ENCODE results near the gene CTSD. TPM values are rescaled to one million over a fixed set of nuclear protein-coding genes. Genes with fewer than 3 reads are reported as not detected.

The CTSD gene
- total and polyA plus RNA-seq, 2 of the 8 experiments (the other 6 are each of a cell fraction or from before 2014, with no cell fraction given) = 169 to 173 TPM

DNA sequence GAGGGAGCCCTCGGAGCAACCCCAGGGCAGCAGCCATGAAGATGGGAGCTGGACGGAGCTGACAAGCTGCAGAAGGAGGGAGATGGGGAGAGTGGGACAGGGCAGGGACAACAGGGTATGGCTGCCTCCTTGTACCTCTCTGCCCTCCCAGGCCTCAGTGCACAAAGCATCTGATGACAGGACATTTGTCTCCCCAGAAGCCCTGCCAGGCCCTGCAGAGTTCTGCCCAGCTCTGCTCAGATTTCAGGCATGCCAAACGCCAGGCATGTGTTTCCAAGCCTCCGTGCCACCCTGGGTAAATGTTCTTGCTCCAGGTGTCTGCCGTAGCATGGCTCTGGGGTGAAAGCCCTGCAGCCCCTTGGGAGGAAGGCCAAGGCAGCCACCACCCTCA lies 12.2 kb downstream of the CTSD start:
- Histone ChIP-seq H2AFZ (ENCODE audit: low read length) (no peak overlapping the region), H3K79me2 (ENCODE audit: control insufficient read depth in 1 of 2, insufficient read depth in 2 of 2, low read length in 2 of 2) (no peaks in the 10 kb centered on the region), H3K18ac (ENCODE audit: extremely low read depth, low read length) (no peak overlapping the region), H3K56ac (replicated peaks; ENCODE audit: insufficient read length, low read depth, low read length) (no peak overlapping the region), H2BK15ac (ENCODE audit: low read length) (no peak overlapping the region), H3K23ac (ENCODE audit: insufficient read length) (no peak overlapping the region), H2AK5ac (ENCODE audit: low read depth, low read length) (no peak overlapping the region), H2BK5ac (ENCODE audit: low read depth, low read length) (no peak overlapping the region), H4K91ac (replicated peaks; ENCODE audit: insufficient read length, low read length) (no peak overlapping the region), H4K8ac (ENCODE audit: extremely low read depth, insufficient read depth, low read length) (no peak overlapping the region), H4K5ac (ENCODE audit: insufficient read length, low read depth, low read length) (no peak overlapping the region), H4K20me1 (replicated peaks in 1 of 2; ENCODE audit: control insufficient read depth in 1 of 2, insufficient read depth in 2 of 2, low read length in 2 of 2) (peaks cover 8 to 10% of the 10 kb centered on the region in 2 experiments), H3K14ac (ENCODE audit: insufficient read length) (no peak overlapping the region), H2BK120ac (replicated peaks; ENCODE audit: low read depth, low read length) (no peak overlapping the region), H3K9me3 (ENCODE audit: insufficient read depth in 2 of 2, low read depth in 1 of 2, low read length in 1 of 2) (no peaks in the 10 kb centered on the region), H3K79me1 (ENCODE audit: low read depth, low read length) (no peaks in the 10 kb centered on the region), H3K23me2 (ENCODE audit: low read depth, low read length) (peaks cover 9% of the 10 kb centered on the region; the same call in 1 of the 2 replicates), H2BK12ac (ENCODE audit: low read depth, low read length) (no peak overlapping the region), H3K4me2 (ENCODE audit: insufficient read depth in 1 of 2, low read depth in 2 of 2, low read length in 2 of 2) (no peak overlapping the region), H3K27me3 (replicated peaks in 1 of 4; ENCODE audit: control insufficient read depth in 3 of 4, extremely low read depth in 1 of 4, insufficient read depth in 3 of 4, low read length in 3 of 4) (peaks cover 12 to 32% (median 27%) of the 10 kb centered on the region in 4 experiments; a peak in 6 of 7 replicates), H2BK20ac (ENCODE audit: low read length) (no peak overlapping the region), H3K4ac (replicated peaks; ENCODE audit: insufficient read length, low read depth, low read length) (no peak overlapping the region), H3K9ac (replicated peaks in 1 of 4; ENCODE audit: extremely low read depth in 1 of 4, low read depth in 3 of 4, low read length in 3 of 4) (no peak overlapping the region), H3K4me1 (replicated peaks in 1 of 4; ENCODE audit: control insufficient read depth in 3 of 4, insufficient read depth in 4 of 4, low read length in 3 of 4) (peaks cover 0 to 16% (median 4%) of the 10 kb centered on the region in 4 experiments; a peak in 5 of 7 replicates), H3K4me3 (ENCODE audit: extremely low read depth in 1 of 4, insufficient read depth in 2 of 4, low read depth in 3 of 4, low read length in 4 of 4) (no peak overlapping the region), H3K27ac (ENCODE audit: low read depth, low read length) (no peak overlapping the region), H3K36me3 (ENCODE audit: control insufficient read depth in 2 of 4, insufficient read depth in 4 of 4, low read length in 3 of 4) (peaks cover 0 to 12% (median 4%) of the 10 kb centered on the region in 4 experiments; a peak in 3 of 8 replicates)
- DNase-seq (ENCODE audit: low read depth in 1 of 2, low spot score in 2 of 2) (no peak), FAIRE-seq (no peak)
- WGBS, 2 experiments (ENCODE audit: extremely low coverage in 1 of 2, insufficient coverage in 1 of 2, insufficient read length in 1 of 2, insufficient replicate concordance in 2 of 2, low coverage in 1 of 2, low lambda C conversion rate in 2 of 2, missing lambda C conversion rate in 1 of 2) = 93% methylated on average over 5 of the region's 5 CpGs; no CpG with 5 or more reads in 1 of the 2 experiments
- ChIA-PET POLR2A (ENCODE audit: partially characterized antibody) (interaction anchor here (2.3 kb wide), 1 partner anchor 12 kb away, joined by 6 read pairs; the partner anchor contains the start of gene CTSD), CTCF (ENCODE audit: partially characterized antibody) (interaction anchor here (1.3 to 2.1 kb wide), 2 partner anchors 73 to 87 kb away, joined by 3 to 7 read pairs; partner anchors contain the start of gene TNNI2)
- TF ChIP-seq TBP (IDR thresholded peaks at IDR 0.05; ENCODE audit: low read depth, low read length) = no peak
- TF ChIP-seq, protein P1, sequence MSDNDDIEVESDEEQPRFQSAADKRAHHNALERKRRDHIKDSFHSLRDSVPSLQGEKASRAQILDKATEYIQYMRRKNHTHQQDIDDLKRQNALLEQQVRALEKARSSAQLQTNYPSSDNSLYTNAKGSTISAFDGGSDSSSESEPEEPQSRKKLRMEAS (IDR thresholded peaks at IDR 0.05) = no peak
- no peak for TF ChIP-seq KDM4A (IDR thresholded peaks at IDR 0.05; ENCODE audit: low read depth, low read length, severe bottlenecking)
- no peak for TF ChIP-seq KDM1A (IDR thresholded peaks at IDR 0.05; ENCODE audit: borderline replicate concordance, low read length)
- no peak for TF ChIP-seq TAF1 (IDR thresholded peaks at IDR 0.05; ENCODE audit: low read depth, low read length)
- no peak for TF ChIP-seq NANOG (IDR thresholded peaks at IDR 0.05; ENCODE audit: insufficient read depth, low read depth, low read length, poor library complexity, severe bottlenecking)
- TF ChIP-seq SUZ12 (IDR thresholded peaks at IDR 0.05; ENCODE audit: low read length) = no peak
- no peak for TF ChIP-seq CEBPB (IDR thresholded peaks at IDR 0.05; ENCODE audit: low read depth, low read length)
- TF ChIP-seq POLR2AphosphoS5 (IDR thresholded peaks at IDR 0.05; ENCODE audit: low read depth, low read length) = no peak
- TF ChIP-seq KDM5A (IDR thresholded peaks at IDR 0.05; ENCODE audit: low read length) = no peak
- TF ChIP-seq NRF1 (IDR thresholded peaks at IDR 0.05; ENCODE audit: low read depth, low read length) = no peak
- TF ChIP-seq CREB1 (IDR thresholded peaks at IDR 0.05) = no peak
- no peak for TF ChIP-seq BCL11A (IDR thresholded peaks at IDR 0.05; ENCODE audit: low read depth in 2 of 2, low read length in 2 of 2)
- TF ChIP-seq RFX5 (IDR thresholded peaks at IDR 0.05; ENCODE audit: borderline replicate concordance, low read depth, low read length) = no peak
- TF ChIP-seq HDAC6 (IDR thresholded peaks at IDR 0.05; ENCODE audit: low read depth, low read length) = no peak
